Suppressor macrophage treated with lipopolysaccharide for 4 hours (primary cell): Measurements from ENCODE around the gene KRTAP6-1.

Experiments
- DNase-seq: peaks from one replicate; pipeline ENCODE4 v3.0.0-alpha.2; 2020

The KRTAP6-1 gene

DNA sequence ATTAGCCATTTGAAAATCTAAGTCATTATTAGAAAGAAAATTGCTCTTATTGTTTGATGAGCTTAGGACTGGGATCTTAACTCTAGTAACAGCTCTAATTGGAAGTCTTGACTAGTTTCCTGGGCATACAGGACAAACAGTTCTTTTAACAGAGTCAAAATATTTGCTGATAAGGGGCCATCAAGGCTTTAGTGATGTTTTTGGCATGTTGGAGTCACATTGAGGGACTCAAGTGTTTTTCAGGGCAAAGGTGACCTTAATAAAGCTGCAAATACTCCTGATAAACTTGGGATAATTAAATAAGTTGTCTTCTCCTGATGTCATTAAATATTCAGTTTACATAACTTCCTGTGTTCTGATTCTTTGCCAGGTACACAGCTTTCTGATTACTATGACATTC, 46.1 kb downstream of the KRTAP6-1 start:
- no peak for DNase-seq

DNA sequence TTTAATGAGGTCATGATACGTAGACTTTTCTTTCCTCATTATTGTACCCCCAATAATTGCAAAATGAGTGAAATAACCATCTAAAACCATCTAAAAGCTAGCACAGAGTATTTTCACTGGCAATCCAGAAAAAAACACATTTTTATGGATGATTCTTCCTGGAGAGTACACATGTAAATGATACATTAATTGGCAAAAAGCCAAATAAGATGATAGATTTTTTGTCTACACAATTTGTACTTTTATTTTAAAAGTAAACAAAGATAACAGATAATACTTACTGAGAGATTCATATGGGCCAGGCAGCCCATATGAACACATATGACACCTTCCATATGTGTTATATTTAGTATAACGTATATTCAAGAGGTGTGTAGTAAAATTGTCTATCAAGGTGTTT, 50.1 kb downstream of the KRTAP6-1 start:
- no peak for DNase-seq
